ENCODE measurements around the gene MTOR. TPM values are rescaled to one million over a fixed set of nuclear protein-coding genes. Genes with fewer than 3 reads are reported as not detected.

The MTOR gene
- polyA plus RNA-seq, 1 of the 3 experiments (the other 2 are of a cell fraction) = 20.9 TPM

GRCh38 chr1:11178021-11179015 is 84.0 kb downstream of the MTOR start (continued):
- no peak for TF ChIP-seq ZBTB33 (IDR thresholded peaks at IDR 0.05; ENCODE audit: borderline replicate concordance, low read depth)
- TF ChIP-seq SIN3A (IDR thresholded peaks at IDR 0.05; ENCODE audit: borderline replicate concordance, low read depth, low read length) = no peak
- TF ChIP-seq RFX5 (IDR thresholded peaks at IDR 0.05; ENCODE audit: low read length) = no peak
- no peak for TF ChIP-seq TEAD4 (IDR thresholded peaks at IDR 0.05; ENCODE audit: borderline replicate concordance, insufficient read depth)
- TF ChIP-seq JUND (IDR thresholded peaks at IDR 0.05) = 0 out of 2 replicates have a peak, but pooled peaks have one; percentile 3
- no peak for TF ChIP-seq RCOR1 (IDR thresholded peaks at IDR 0.05; ENCODE audit: low read length)
- no peak for TF ChIP-seq GATA2 (CRISPR knock-in tag; IDR thresholded peaks at IDR 0.05)
- TF ChIP-seq RXRA (IDR thresholded peaks at IDR 0.05; ENCODE audit: borderline replicate concordance, low read depth) = no peak
- TF ChIP-seq EZH2phosphoT487 (IDR thresholded peaks at IDR 0.05; ENCODE audit: borderline replicate concordance, low read depth) = no peak
- TF ChIP-seq FOSL2 (IDR thresholded peaks at IDR 0.05; ENCODE audit: borderline replicate concordance, low read depth) = no peak

GRCh38 chr1:11176081-11176706 is 86.2 kb downstream of the MTOR start:
- no peaks in the 10 kb centered on the region for H3K79me2 ChIP-seq (ENCODE audit: insufficient read depth)
- 93% methylated on average over 11 of the region's 11 CpGs for WGBS (ENCODE audit: low lambda C conversion rate)
- CTCF ChIA-PET = interaction anchor here (1.3 kb wide), 1 partner anchor 207 kb away, joined by 3 read pairs; no protein-coding TSS in a partner anchor
- no peaks in the 10 kb centered on the region for H3K36me3 ChIP-seq (replicated peaks in 1 of 2; ENCODE audit: control insufficient read depth in 1 of 2, insufficient read depth in 2 of 2, low read length in 1 of 2)
- no peak for TF ChIP-seq USF2 (IDR thresholded peaks at IDR 0.05; ENCODE audit: borderline replicate concordance, low read depth, low read length)
- no peak for TF ChIP-seq TAF1 (IDR thresholded peaks at IDR 0.05; ENCODE audit: borderline replicate concordance, low read depth, low read length)
- no peak for TF ChIP-seq SIN3A (IDR thresholded peaks at IDR 0.05; ENCODE audit: borderline replicate concordance, low read depth, low read length)
- peak; percentile 23; the same call in 1 of the 2 replicates for TF ChIP-seq PBX3 (IDR thresholded peaks at IDR 0.05)
- no peaks in the 10 kb centered on the region for H3K27me3 ChIP-seq (ENCODE audit: insufficient read depth)
- H3K4me3 ChIP-seq (ENCODE audit: low read depth in 2 of 2, low read length in 1 of 2) = no peak overlapping the region
- peaks cover 23% of the 10 kb centered on the region for H3F3A ChIP-seq (replicated peaks; ENCODE audit: insufficient read depth)
- POLR2A ChIA-PET = no interaction called here
- H2AFZ ChIP-seq (ENCODE audit: low read depth) = no peak overlapping the region
- no peaks in the 10 kb centered on the region for H3K9me2 ChIP-seq
- no peak for DNase-seq
- H3K4me2 ChIP-seq = no peak overlapping the region
- no peaks in the 10 kb centered on the region for H3K9me3 ChIP-seq
- no peak overlapping the region for H3K27ac ChIP-seq (ENCODE audit: low read depth in 2 of 2, low read length in 1 of 2)
- H3K4me1 ChIP-seq (ENCODE audit: control insufficient read depth in 1 of 2, insufficient read depth in 2 of 2, low read depth in 1 of 2, low read length in 1 of 2) = peaks cover 28 to 30% of the 10 kb centered on the region in 2 experiments
- no peaks in the 10 kb centered on the region for H4K20me1 ChIP-seq (ENCODE audit: insufficient read depth)
- no peak overlapping the region for H3K9ac ChIP-seq
